Measurements from ENCODE around the gene F8A3. TPM values are rescaled to one million over a fixed set of nuclear protein-coding genes. Genes with fewer than 3 reads are reported as not detected.

Gene F8A3
- total RNA-seq, 4 donors from 2014 or later: 8.4 to 13.9 (median 11.2) TPM

- no peak for ATAC-seq (ENCODE audit: low FRiP score)
These were observed 23.3 kb downstream of the F8A3 start for GRCh38 chrX:155434906-155435743.

GRCh38 chrX:155417769-155418168 lies 40.7 kb downstream of the F8A3 start:
- DNase-seq (ENCODE audit: low spot score) (no peak), ATAC-seq (ENCODE audit: low FRiP score) (no peak)
- TF ChIP-seq CTCF (IDR thresholded peaks at IDR 0.05): no peak

More at GRCh38 chrX:155434906-155435743, 23.3 kb downstream of the F8A3 start:
- DNase-seq (ENCODE audit: low spot score): no peak
- no peak for TF ChIP-seq CTCF (IDR thresholded peaks at IDR 0.05)

Small RNA genes within 50 kb of the gene (small RNA-seq; reads per million reads assigned to genes)
- not detected for gene MIR1184-3

Other genes with a start within 250 kb of the F8A3 start
- gene VBP1, start 242.2 kb downstream of the F8A3 start, total RNA-seq: 10 to 100 TPM; 22.2 to 30.4 (median 25.7) TPM
- under 1 TPM; 0.19 to 0.37 (median 0.28) TPM for gene RAB39B, start 194.1 kb downstream of the F8A3 start, total RNA-seq
- 10 to 100 TPM; 17.2 to 61.8 (median 17.4) TPM for gene CLIC2, start 124.0 kb downstream of the F8A3 start, total RNA-seq
- not detected for gene F8A2, start 76.5 kb downstream of the F8A3 start, total RNA-seq
- 1 to 10 TPM; 1.3 to 5.2 (median 1.6) TPM for gene SPRY3, start 154.0 kb upstream of the F8A3 start, total RNA-seq
- 10 to 100 TPM; 14.1 to 22.7 (median 16.2) TPM for gene TMLHE, start 154.3 kb upstream of the F8A3 start, total RNA-seq

Data from omental fat pad (tissue), 4 donors.